K562 (cell line): ENCODE data around the gene MAST4. TPM values are rescaled to one million over a fixed set of nuclear protein-coding genes. Genes with fewer than 3 reads are reported as not detected.

Experiments
- MYNN ChIP-seq, 2 experiments: sonication (generic); formaldehyde crosslinking in 1 of 2; IDR thresholded peaks; 2 replicates each; pipeline versions ENCODE4 v1.5.0 to v1.6.1; 2016 to 2020; ENCODE audit warnings: antibody characterized with exemption in 1 of 2, missing genetic modification reagents in 1 of 2
- NFRKB ChIP-seq: fragments of 450-650 bp; IDR thresholded peaks from 2 replicates; pipeline ENCODE4 v1.6.1; 2016; ENCODE audit warnings: low read depth
- RUNX1 ChIP-seq: sonication (generic); IDR thresholded peaks from 2 replicates; pipeline ENCODE4 v1.6.1; 2016; ENCODE audit warnings: antibody characterized with exemption, low read depth
- TARDBP ChIP-seq: fragments of 450-650 bp; IDR thresholded peaks from 2 replicates; pipeline ENCODE4 v1.6.1; 2016
- ZNF184 ChIP-seq: sonication (generic); formaldehyde crosslinking; IDR thresholded peaks from 2 replicates; pipeline ENCODE4 v1.5.0; 2020; ENCODE audit warnings: missing genetic modification reagents
- ZNF586 ChIP-seq: fragments of 450-650 bp; formaldehyde crosslinking; conservative IDR thresholded peaks from 2 replicates; pipeline ENCODE4 v1.4.0; 2020; ENCODE audit warnings: mild to moderate bottlenecking, moderate library complexity
- ZNF766 ChIP-seq: fragments of 200-800 bp; sonication (Bioruptor generic); conservative IDR thresholded peaks from 2 replicates; pipeline ENCODE4 v1.6.1; 2016; ENCODE audit warnings: missing genetic modification characterization, missing compliant biosample characterization
- ZNF79 ChIP-seq: fragments of 250-450 bp; sonication (Bioruptor Pico); IDR thresholded peaks from 2 replicates; pipeline ENCODE4 v1.4.0; 2020; ENCODE audit warnings: low read depth, mild to moderate bottlenecking, moderate library complexity
- ZSCAN29 ChIP-seq: fragments of 450-650 bp; IDR thresholded peaks from 2 replicates; pipeline ENCODE4 v1.6.1; 2017
- polyA plus RNA-seq, 8 experiments: library from polyadenylated mRNA; depleted of rRNA in 4 of 8; stranded (reverse) in 5 of 8; unstranded in 3 of 8; fragments of >200 nt; fragmentation: Nextera tagmentation in 2 of 8; fragmentation: Illumina TruSeq in 1 of 8; extraction: Ambion mirVana in 2 of 8; extraction: Trizol in 1 of 8; gene quantifications; 2 replicates each; pipeline versions ENCODE4 v1.2.1 to v1.2.3, GENCODE V29; 2011 to 2014; ENCODE audit warnings: inconsistent platforms in 1 of 8, missing spikeins in 1 of 8
- total RNA-seq, 7 experiments: library from RNA; depleted of rRNA in 6 of 7; stranded (reverse); fragments of >200 nt in 6 of 7; fragmentation: Illumina TruSeq in 2 of 7; extraction: Trizol in 2 of 7; gene quantifications; 2 replicates each; pipeline versions ENCODE4 v1.2.1 to v1.2.3, GENCODE V29; 2011 to 2021; ENCODE audit warnings: low replicate concordance in 1 of 7
- TF ChIP-seq, protein P1 (sequence below), 2 experiments: fragments of 450-650 bp; formaldehyde crosslinking in 1 of 2; IDR thresholded peaks; 2 replicates each; pipeline versions ENCODE4 v1.4.0 to v1.6.1; 2014 to 2020; ENCODE audit warnings: mild to moderate bottlenecking in 2 of 2, borderline replicate concordance in 1 of 2, low read depth in 1 of 2
- TF ChIP-seq, protein P2 (sequence below): fragments of 450-650 bp; IDR thresholded peaks from 2 replicates; pipeline ENCODE4 v1.6.1; 2016; ENCODE audit warnings: mild to moderate bottlenecking

Gene MAST4
- total and polyA plus RNA-seq, 9 of the 15 experiments (the other 6 are each of a cell fraction or from before 2014, with no cell fraction given) = 0.88 to 10.1 (median 5.2) TPM

DNA sequence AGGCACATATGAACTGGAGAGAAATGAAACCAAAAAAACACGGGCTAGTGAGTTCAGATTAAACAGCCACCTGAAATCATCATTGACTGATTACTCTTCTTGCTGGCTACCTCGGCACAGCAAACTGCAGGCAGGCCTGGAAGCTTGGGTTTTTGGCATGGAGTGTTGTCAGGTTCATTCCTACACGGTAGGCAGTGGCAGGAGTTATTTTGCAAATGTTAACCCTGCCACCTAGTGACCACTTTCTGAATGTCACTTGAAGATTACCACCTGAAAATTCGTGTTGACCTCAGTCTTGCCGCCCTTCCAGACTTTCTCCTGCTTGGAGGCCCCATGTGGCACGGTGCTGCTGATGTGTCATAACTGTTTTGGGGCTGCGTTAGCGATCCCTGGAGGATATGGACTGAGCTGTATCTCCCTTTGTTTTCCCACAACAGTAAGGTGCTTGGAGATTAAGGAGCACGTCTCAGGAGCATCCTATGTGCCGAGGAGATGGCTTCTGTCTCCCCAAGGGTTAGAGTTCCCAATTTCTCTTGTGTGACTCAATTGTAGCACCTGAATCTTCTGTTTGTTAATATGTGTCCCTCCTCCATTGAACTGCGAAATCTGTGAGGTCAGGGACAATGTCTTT, 613.1 kb downstream of the MAST4 start (continued):
- TF ChIP-seq, protein P1, sequence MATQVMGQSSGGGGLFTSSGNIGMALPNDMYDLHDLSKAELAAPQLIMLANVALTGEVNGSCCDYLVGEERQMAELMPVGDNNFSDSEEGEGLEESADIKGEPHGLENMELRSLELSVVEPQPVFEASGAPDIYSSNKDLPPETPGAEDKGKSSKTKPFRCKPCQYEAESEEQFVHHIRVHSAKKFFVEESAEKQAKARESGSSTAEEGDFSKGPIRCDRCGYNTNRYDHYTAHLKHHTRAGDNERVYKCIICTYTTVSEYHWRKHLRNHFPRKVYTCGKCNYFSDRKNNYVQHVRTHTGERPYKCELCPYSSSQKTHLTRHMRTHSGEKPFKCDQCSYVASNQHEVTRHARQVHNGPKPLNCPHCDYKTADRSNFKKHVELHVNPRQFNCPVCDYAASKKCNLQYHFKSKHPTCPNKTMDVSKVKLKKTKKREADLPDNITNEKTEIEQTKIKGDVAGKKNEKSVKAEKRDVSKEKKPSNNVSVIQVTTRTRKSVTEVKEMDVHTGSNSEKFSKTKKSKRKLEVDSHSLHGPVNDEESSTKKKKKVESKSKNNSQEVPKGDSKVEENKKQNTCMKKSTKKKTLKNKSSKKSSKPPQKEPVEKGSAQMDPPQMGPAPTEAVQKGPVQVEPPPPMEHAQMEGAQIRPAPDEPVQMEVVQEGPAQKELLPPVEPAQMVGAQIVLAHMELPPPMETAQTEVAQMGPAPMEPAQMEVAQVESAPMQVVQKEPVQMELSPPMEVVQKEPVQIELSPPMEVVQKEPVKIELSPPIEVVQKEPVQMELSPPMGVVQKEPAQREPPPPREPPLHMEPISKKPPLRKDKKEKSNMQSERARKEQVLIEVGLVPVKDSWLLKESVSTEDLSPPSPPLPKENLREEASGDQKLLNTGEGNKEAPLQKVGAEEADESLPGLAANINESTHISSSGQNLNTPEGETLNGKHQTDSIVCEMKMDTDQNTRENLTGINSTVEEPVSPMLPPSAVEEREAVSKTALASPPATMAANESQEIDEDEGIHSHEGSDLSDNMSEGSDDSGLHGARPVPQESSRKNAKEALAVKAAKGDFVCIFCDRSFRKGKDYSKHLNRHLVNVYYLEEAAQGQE (IDR thresholded peaks at IDR 0.05; ENCODE audit: borderline replicate concordance) = peak; percentile 64; the same call in 1 of the 2 replicates
- TF ChIP-seq, protein P1 (CRISPR knock-in tag; IDR thresholded peaks at IDR 0.05; ENCODE audit: low read depth) = no peak
- TF ChIP-seq ZNF79 (no peak), ZSCAN29 (no peak), ZNF766 (CRISPR knock-in tag) (no peak), MYNN (IDR thresholded peaks at IDR 0.05) (no peak), MYNN (CRISPR knock-in tag; IDR thresholded peaks at IDR 0.05) (no peak), TARDBP (no peak), ZNF586 (CRISPR knock-in tag) (no peak), RUNX1 (no peak), NFRKB (no peak), ZNF184 (CRISPR knock-in tag) (no peak)
- TF ChIP-seq, protein P2, sequence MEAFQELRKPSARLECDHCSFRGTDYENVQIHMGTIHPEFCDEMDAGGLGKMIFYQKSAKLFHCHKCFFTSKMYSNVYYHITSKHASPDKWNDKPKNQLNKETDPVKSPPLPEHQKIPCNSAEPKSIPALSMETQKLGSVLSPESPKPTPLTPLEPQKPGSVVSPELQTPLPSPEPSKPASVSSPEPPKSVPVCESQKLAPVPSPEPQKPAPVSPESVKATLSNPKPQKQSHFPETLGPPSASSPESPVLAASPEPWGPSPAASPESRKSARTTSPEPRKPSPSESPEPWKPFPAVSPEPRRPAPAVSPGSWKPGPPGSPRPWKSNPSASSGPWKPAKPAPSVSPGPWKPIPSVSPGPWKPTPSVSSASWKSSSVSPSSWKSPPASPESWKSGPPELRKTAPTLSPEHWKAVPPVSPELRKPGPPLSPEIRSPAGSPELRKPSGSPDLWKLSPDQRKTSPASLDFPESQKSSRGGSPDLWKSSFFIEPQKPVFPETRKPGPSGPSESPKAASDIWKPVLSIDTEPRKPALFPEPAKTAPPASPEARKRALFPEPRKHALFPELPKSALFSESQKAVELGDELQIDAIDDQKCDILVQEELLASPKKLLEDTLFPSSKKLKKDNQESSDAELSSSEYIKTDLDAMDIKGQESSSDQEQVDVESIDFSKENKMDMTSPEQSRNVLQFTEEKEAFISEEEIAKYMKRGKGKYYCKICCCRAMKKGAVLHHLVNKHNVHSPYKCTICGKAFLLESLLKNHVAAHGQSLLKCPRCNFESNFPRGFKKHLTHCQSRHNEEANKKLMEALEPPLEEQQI = no peak
